ENCODE data around the gene DBNL.
"Not testable (repeated sequence)": the region's sequence is repeated elsewhere in the genome, so short reads cannot be mapped to it uniquely, and the experiment has no call there.

DNA sequence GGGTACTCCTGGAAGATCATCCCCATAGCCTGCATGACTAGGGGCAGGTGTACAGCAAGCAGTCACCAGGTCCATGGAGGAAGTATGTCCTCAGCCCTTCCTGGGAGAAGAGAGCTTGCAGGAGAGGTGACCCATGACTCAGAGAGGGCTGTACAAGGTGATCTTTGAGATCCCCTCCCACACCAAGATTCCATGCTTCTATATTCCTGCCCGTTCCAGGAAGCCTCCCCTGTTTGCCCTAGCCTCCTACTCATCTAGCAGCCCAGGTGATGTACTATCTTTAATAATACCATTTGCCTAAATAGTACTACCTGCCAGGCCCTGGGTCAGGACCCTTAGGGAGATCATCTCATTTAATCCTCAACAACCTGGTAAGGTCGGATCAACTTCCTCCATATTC is 6.6 kb upstream of the DBNL start:
- not testable (repeated sequence) for TF ChIP-seq HOXB5 (CRISPR knock-in tag; IDR thresholded peaks at IDR 0.05); RAD21 (conservative IDR thresholded peaks at IDR 0.05 in 1 of 2, IDR thresholded peaks at IDR 0.05 in 1 of 2); CEBPB (IDR thresholded peaks at IDR 0.05); POLR2A (IDR thresholded peaks at IDR 0.05; ENCODE audit: low read length); EP300 (IDR thresholded peaks at IDR 0.05); CBX2 (IDR thresholded peaks at IDR 0.05; ENCODE audit: borderline replicate concordance, low read depth); CBX8 (IDR thresholded peaks at IDR 0.05); MYC (IDR thresholded peaks at IDR 0.05; ENCODE audit: borderline replicate concordance, low read length)
- TF ChIP-seq, protein P1, sequence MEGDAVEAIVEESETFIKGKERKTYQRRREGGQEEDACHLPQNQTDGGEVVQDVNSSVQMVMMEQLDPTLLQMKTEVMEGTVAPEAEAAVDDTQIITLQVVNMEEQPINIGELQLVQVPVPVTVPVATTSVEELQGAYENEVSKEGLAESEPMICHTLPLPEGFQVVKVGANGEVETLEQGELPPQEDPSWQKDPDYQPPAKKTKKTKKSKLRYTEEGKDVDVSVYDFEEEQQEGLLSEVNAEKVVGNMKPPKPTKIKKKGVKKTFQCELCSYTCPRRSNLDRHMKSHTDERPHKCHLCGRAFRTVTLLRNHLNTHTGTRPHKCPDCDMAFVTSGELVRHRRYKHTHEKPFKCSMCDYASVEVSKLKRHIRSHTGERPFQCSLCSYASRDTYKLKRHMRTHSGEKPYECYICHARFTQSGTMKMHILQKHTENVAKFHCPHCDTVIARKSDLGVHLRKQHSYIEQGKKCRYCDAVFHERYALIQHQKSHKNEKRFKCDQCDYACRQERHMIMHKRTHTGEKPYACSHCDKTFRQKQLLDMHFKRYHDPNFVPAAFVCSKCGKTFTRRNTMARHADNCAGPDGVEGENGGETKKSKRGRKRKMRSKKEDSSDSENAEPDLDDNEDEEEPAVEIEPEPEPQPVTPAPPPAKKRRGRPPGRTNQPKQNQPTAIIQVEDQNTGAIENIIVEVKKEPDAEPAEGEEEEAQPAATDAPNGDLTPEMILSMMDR (IDR thresholded peaks at IDR 0.05), result not testable (repeated sequence)

Measured in A549 (cell line).